GM12873 (cell line): ENCODE measurements around the gene STT3A.

Experiments used
- TF ChIP-seq, protein P1 (sequence below): IDR thresholded peaks from 2 replicates; pipeline ENCODE4 v1.5.1; 2012; ENCODE audit warnings: low read depth, mild to moderate bottlenecking, moderate library complexity, low read length, control low read depth; ENCODE audit not compliant: insufficient read depth; ENCODE audit errors: missing control alignments

Gene STT3A

DNA sequence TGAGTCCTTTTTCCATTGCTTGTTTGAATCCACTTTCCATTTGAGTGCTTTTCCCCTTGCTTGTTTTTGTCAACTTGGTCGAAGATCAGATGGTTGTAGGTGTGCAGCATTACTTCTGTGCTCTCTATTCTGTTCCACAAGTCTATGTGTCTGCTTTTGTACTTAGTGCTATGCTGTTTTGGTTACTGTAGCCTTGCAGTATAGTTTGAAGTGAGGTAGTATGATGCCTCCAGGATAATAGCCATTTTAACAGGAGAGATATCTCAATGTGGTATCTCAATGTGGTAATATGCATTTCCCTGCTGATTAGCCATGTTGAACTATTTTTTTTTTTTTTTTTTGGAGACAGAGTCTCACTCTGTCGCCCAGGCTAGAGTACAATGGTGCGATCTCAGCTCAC lies 71.3 kb downstream of the STT3A start:
- TF ChIP-seq, protein P1, sequence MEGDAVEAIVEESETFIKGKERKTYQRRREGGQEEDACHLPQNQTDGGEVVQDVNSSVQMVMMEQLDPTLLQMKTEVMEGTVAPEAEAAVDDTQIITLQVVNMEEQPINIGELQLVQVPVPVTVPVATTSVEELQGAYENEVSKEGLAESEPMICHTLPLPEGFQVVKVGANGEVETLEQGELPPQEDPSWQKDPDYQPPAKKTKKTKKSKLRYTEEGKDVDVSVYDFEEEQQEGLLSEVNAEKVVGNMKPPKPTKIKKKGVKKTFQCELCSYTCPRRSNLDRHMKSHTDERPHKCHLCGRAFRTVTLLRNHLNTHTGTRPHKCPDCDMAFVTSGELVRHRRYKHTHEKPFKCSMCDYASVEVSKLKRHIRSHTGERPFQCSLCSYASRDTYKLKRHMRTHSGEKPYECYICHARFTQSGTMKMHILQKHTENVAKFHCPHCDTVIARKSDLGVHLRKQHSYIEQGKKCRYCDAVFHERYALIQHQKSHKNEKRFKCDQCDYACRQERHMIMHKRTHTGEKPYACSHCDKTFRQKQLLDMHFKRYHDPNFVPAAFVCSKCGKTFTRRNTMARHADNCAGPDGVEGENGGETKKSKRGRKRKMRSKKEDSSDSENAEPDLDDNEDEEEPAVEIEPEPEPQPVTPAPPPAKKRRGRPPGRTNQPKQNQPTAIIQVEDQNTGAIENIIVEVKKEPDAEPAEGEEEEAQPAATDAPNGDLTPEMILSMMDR: no peak

DNA sequence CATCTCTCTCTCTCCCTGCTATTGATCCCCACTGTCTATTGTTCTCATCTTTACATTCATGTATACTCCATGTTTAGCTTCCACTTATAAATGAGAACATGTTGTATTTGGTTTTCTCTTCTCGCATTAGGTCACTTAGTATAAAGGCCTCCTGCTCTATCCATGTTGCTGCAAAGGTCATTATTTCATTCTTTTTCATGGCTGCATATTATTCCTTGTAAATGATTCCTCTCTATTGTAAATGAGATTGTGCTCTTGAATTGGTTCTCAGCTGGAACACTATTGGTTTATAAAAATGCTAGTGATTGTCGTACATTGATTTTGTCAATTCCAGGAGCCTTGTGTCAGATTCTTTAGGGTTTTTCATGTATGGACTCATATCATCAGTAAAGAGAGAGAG lies 74.5 kb downstream of the STT3A start:
- TF ChIP-seq, protein P1: no peak

DNA sequence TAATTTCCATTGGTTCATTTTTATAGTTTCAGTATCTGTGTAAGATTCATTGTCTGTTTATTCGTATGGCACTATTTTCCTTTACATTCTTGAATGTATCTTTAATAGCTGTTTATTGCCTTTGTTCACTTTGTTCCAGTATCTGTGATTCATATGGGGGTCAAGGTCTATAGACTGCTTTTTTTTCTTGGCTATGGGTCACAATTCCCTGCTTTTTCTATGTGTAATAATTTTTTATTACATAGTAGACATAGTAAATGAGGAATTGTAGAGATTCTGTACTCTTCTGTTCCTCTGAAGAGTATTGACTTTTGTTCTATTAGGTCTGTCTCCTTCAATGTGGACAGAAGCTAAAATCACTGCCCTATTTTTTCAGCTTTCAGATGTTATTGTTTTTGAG lies 77.5 kb downstream of the STT3A start:
- TF ChIP-seq, protein P1: no peak

GRCh38 chr11:125671561-125671960 lies 78.9 kb downstream of the STT3A start:
- TF ChIP-seq, protein P1: no peak
